CD8-positive, alpha-beta memory T cell (primary cell): Measurements from ENCODE around the gene CLK2. TPM values are rescaled to one million over a fixed set of nuclear protein-coding genes. Genes with fewer than 3 reads are reported as not detected.
"Not testable (repeated sequence)": the region's sequence is repeated elsewhere in the genome, so short reads cannot be mapped to it uniquely, and the experiment has no call there.

ENCODE experiments used
- CTCF ChIA-PET: fragments of 350-600 bp; sonication (Branson Sonifier 250); formaldehyde crosslinking; loops from one replicate; lab custom pipeline; 2021; ENCODE audit warnings: antibody characterized with exemption; lab: Charles Lee
- POLR2A ChIA-PET: fragments of 350-600 bp; sonication (Branson Sonifier 250); formaldehyde crosslinking; loops from one replicate; lab custom pipeline; 2021; ENCODE audit warnings: antibody characterized with exemption; lab: Charles Lee
- DNase-seq, 5 donors: peaks; one replicate each; pipeline versions ENCODE4 v3.0.0 to v3.0.0-alpha.2; 2020 to 2022; ENCODE audit warnings: mixed read lengths in 1 of 5
- H3K27ac ChIP-seq: one replicate; pipeline ENCODE4 v1.7.0; 2013; ENCODE audit warnings: low read depth, mild to moderate bottlenecking, low read length, moderate library complexity
- H3K27me3 ChIP-seq: 2 replicates; pipeline ENCODE4 v1.7.0; 2013; ENCODE audit warnings: low read length, mild to moderate bottlenecking; ENCODE audit not compliant: insufficient read depth, poor library complexity, severe bottlenecking
- H3K36me3 ChIP-seq: 2 replicates; pipeline ENCODE4 v1.7.0; 2013; ENCODE audit warnings: mild to moderate bottlenecking, low read length, moderate library complexity; ENCODE audit not compliant: insufficient read depth
- H3K4me1 ChIP-seq: 2 replicates; pipeline ENCODE4 v1.7.0; 2013; ENCODE audit warnings: mild to moderate bottlenecking, low read length, moderate library complexity; ENCODE audit not compliant: insufficient read depth
- H3K4me3 ChIP-seq: 2 replicates; pipeline ENCODE4 v1.7.0; 2013; ENCODE audit warnings: mild to moderate bottlenecking, low read length
- H3K9me3 ChIP-seq: 2 replicates; pipeline ENCODE4 v1.7.0; 2013; ENCODE audit warnings: mild to moderate bottlenecking, low read length
- H3K27ac Mint-ChIP-seq, 8 donors: one replicate each; pipeline ENCODE4 v1.8.0; 2020 to 2021; ENCODE audit warnings: mixed read lengths in 8 of 8, mild to moderate bottlenecking in 6 of 8, inconsistent platforms in 3 of 8, moderate library complexity in 3 of 8
- H3K27me3 Mint-ChIP-seq, 2 donors: one replicate each; pipeline ENCODE4 v1.8.0; 2020 to 2021; ENCODE audit warnings: mixed read lengths in 2 of 2, mild to moderate bottlenecking in 1 of 2, moderate library complexity in 1 of 2
- H3K36me3 Mint-ChIP-seq, 3 donors: one replicate each; pipeline ENCODE4 v1.8.0; 2020 to 2021; ENCODE audit warnings: mixed read lengths in 3 of 3, inconsistent platforms in 1 of 3, mild to moderate bottlenecking in 1 of 3
- H3K4me1 Mint-ChIP-seq, 3 donors: one replicate each; pipeline ENCODE4 v1.8.0; 2020 to 2021; ENCODE audit warnings: mixed read lengths in 3 of 3, inconsistent platforms in 1 of 3, mild to moderate bottlenecking in 1 of 3
- H3K4me3 Mint-ChIP-seq, 7 donors: one replicate each; pipeline ENCODE4 v1.8.0; 2020 to 2021; ENCODE audit warnings: mixed read lengths in 7 of 7, mild to moderate bottlenecking in 6 of 7, moderate library complexity in 4 of 7, inconsistent platforms in 2 of 7
- H3K9me3 Mint-ChIP-seq, 5 donors: one replicate each; pipeline ENCODE4 v1.8.0; 2020 to 2022; ENCODE audit warnings: mixed read lengths in 5 of 5, mild to moderate bottlenecking in 3 of 5, moderate library complexity in 2 of 5, inconsistent platforms in 1 of 5
- polyA plus RNA-seq: library from polyadenylated mRNA; unstranded; fragments of 300-500 nt; fragmentation: Illumina TruSeq; gene quantifications from one replicate; pipeline ENCODE4 v1.2.3, GENCODE V29; 2021
- total RNA-seq, 2 experiments: library from RNA; stranded (reverse); gene quantifications; one replicate each; pipeline ENCODE4 v1.2.3, GENCODE V29; 2021

CLK2 gene
- total and polyA plus RNA-seq, 3 experiments from 2014 or later = 20.2 to 79.8 (median 78.3) TPM

DNA sequence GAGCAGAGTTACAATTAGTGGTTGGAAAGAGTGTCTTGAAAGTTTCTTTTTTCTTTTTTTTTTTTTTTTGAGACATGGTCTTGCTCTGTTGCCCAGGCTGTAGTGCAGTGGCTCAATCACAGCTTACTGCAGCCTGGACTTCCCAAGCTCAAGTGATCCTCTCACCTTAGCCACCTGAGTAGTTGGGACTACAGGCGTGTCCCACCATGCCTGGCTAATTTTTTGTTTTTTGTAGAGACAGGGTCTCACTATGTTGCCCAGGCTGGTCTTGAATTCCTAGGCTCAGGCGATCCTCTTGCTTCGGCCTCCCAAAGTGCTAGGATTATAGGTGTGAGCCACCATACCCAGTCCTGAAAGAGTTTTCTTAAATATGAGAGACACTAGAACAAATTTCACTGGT lies 26.5 kb downstream of the CLK2 start:
- DNase-seq, H3K27me3 ChIP-seq, H3K4me3 ChIP-seq, CTCF ChIA-PET, H3K27ac ChIP-seq, H3K9me3 Mint-ChIP-seq, H3K36me3 ChIP-seq, H3K27me3 Mint-ChIP-seq, H3K9me3 ChIP-seq, H3K36me3 Mint-ChIP-seq: not testable (repeated sequence)
- peak overlapping the region in 1 of 7 donors; percentile 60 for H3K4me3 Mint-ChIP-seq
- POLR2A ChIA-PET = interaction anchor here (0.5 to 0.8 kb wide), 2 partner anchors 12 to 1077 kb away, joined by 3 read pairs; no protein-coding TSS in a partner anchor
- H3K4me1 ChIP-seq = peaks cover 22% of the 10 kb centered on the region
- H3K27ac Mint-ChIP-seq = peak overlapping the region in 4 of 8 donors; percentile 22 to 69 (median 45)
- H3K4me1 Mint-ChIP-seq = peaks cover 22 to 35% (median 29%) of the 10 kb centered on the region in 3 donors

- H3K27ac ChIP-seq = peak overlapping the region; percentile 75
- no peaks in the 10 kb centered on the region for H3K36me3 ChIP-seq
- Mint-ChIP-seq H3K4me3 (peak overlapping the region; percentile 82 to 95 (median 89)), H3K9me3 (peaks cover 0 to 3% (median 3%) of the 10 kb centered on the region in 5 donors), H3K27me3 (peaks cover 4 to 9% of the 10 kb centered on the region in 2 donors), H3K36me3 (peaks cover 0 to 4% (median 2%) of the 10 kb centered on the region in 3 donors), H3K27ac (peak overlapping the region; percentile 89 to 99 (median 95)), H3K4me1 (peaks cover 33 to 45% (median 39%) of the 10 kb centered on the region in 3 donors)
- ChIA-PET CTCF (interaction anchor here (1.0 to 2.7 kb wide), 6 partner anchors 17 to 78 kb away, joined by 3 to 21 read pairs (median 9); partner anchors contain the start of genes CLK2, MTX1, SCAMP3 and THBS3), POLR2A (interaction anchor here (0.6 to 1.9 kb wide), 6 partner anchors 11 to 333 kb away, joined by 3 to 6 read pairs (median 4); partner anchors contain the start of genes CLK2 and SCAMP3)
- H3K27me3 ChIP-seq = no peaks in the 10 kb centered on the region
- no peaks in the 10 kb centered on the region for H3K9me3 ChIP-seq
- H3K4me1 ChIP-seq = peaks cover 36% of the 10 kb centered on the region
- DNase-seq = no peak
- H3K4me3 ChIP-seq = peak overlapping the region; percentile 79
These were observed 28.2 kb downstream of the CLK2 start for GRCh38 chr1:155245163-155245524.

GRCh38 chr1:155244368-155245162 lies 28.7 kb downstream of the CLK2 start:
- peak overlapping the region; percentile 82 to 95 (median 89) for H3K4me3 Mint-ChIP-seq
- H3K27me3 Mint-ChIP-seq = peaks cover 4 to 9% of the 10 kb centered on the region in 2 donors
- Histone ChIP-seq H3K4me3 (peak overlapping the region; percentile 79), H3K4me1 (peaks cover 38% of the 10 kb centered on the region), H3K27ac (peak overlapping the region; percentile 75), H3K27me3 (no peaks in the 10 kb centered on the region), H3K36me3 (no peaks in the 10 kb centered on the region), H3K9me3 (no peaks in the 10 kb centered on the region)
- peaks cover 0 to 7% (median 2%) of the 10 kb centered on the region in 3 donors for H3K36me3 Mint-ChIP-seq
- peak; percentile 89 to 99 (median 97) for DNase-seq
- CTCF ChIA-PET = interaction anchor here (0.8 to 2.7 kb wide), 8 partner anchors 17 to 83 kb away, joined by 3 to 21 read pairs (median 6); partner anchors contain the start of genes CLK2, MTX1, SCAMP3 and THBS3
- POLR2A ChIA-PET = interaction anchor here (0.6 to 1.9 kb wide), 8 partner anchors 12 to 334 kb away, joined by 3 to 8 read pairs (median 4); partner anchors contain the start of genes CLK2, MTX1, SCAMP3 and THBS3
- peak overlapping the region; percentile 89 to 99 (median 95) for H3K27ac Mint-ChIP-seq
- H3K4me1 Mint-ChIP-seq = peaks cover 36 to 46% (median 40%) of the 10 kb centered on the region in 3 donors
- peaks cover 0 to 3% (median 3%) of the 10 kb centered on the region in 5 donors for H3K9me3 Mint-ChIP-seq

- peaks cover 0 to 3% (median 3%) of the 10 kb centered on the region in 5 donors for H3K9me3 Mint-ChIP-seq
- Histone ChIP-seq H3K9me3 (no peaks in the 10 kb centered on the region), H3K36me3 (no peaks in the 10 kb centered on the region), H3K27me3 (no peaks in the 10 kb centered on the region), H3K4me1 (peaks cover 38% of the 10 kb centered on the region), H3K4me3 (no peak overlapping the region), H3K27ac (peak overlapping the region; percentile 75)
- peaks cover 4 to 9% of the 10 kb centered on the region in 2 donors for H3K27me3 Mint-ChIP-seq
- CTCF ChIA-PET = interaction anchor here (0.6 to 2.4 kb wide), 2 partner anchors 35 to 81 kb away, joined by 3 to 21 read pairs; partner anchors contain the start of genes MTX1 and THBS3
- peak overlapping the region; percentile 79 to 98 (median 92) for H3K27ac Mint-ChIP-seq
- peaks cover 42 to 48% (median 43%) of the 10 kb centered on the region in 3 donors for H3K4me1 Mint-ChIP-seq
- H3K36me3 Mint-ChIP-seq = peaks cover 0 to 19% (median 2%) of the 10 kb centered on the region in 3 donors
- H3K4me3 Mint-ChIP-seq = peak overlapping the region; percentile 82 to 95 (median 89)
- POLR2A ChIA-PET = interaction anchor here (0.7 to 1.2 kb wide), 2 partner anchors 27 to 34 kb away, joined by 8 read pairs; partner anchors contain the start of genes MTX1 and THBS3
- DNase-seq = no peak
These were observed 30.4 kb downstream of the CLK2 start for GRCh38 chr1:155242805-155243358.

DNA sequence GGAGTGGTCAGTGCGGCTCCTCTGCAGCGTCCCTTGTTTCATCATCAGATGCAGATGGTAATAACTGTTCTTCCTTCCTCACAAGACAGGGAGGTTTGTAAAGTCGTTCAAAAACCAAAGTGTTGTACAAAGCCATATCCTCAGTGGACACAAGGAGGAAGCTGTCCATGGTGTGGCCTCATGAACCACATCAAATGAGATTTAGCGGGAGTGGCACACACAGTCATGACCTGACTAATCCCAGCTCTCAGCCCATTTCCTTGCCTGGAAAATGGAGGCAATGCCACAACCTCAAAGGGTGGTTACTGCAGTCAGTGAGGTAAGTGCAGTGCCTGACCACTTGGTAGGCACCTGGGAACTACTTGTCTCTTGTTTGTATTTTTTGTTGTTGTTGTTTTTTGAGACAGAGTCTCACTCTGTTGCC lies 31.5 kb downstream of the CLK2 start:
- POLR2A ChIA-PET = interaction anchor here (1.8 kb wide), 1 partner anchor 14 kb away, joined by 9 read pairs; no protein-coding TSS in a partner anchor
- H3K27me3 Mint-ChIP-seq = peaks cover 4 to 9% of the 10 kb centered on the region in 2 donors
- no peaks in the 10 kb centered on the region for H3K27me3 ChIP-seq
- no peaks in the 10 kb centered on the region for H3K36me3 ChIP-seq
- peak overlapping the region in 7 of 8 donors; percentile 39 to 98 (median 92) for H3K27ac Mint-ChIP-seq
- H3K9me3 Mint-ChIP-seq = peaks cover 0 to 3% (median 3%) of the 10 kb centered on the region in 5 donors
- CTCF ChIA-PET = interaction anchor here (1.1 to 1.9 kb wide), 4 partner anchors 9 to 49 kb away, joined by 3 to 14 read pairs (median 4); no protein-coding TSS in a partner anchor
- H3K4me1 ChIP-seq = peaks cover 38% of the 10 kb centered on the region
- H3K4me3 Mint-ChIP-seq = peak overlapping the region; percentile 43 to 90 (median 85)
- peaks cover 2 to 29% (median 2%) of the 10 kb centered on the region in 3 donors for H3K36me3 Mint-ChIP-seq
- H3K4me1 Mint-ChIP-seq = peaks cover 42 to 48% (median 43%) of the 10 kb centered on the region in 3 donors
- no peaks in the 10 kb centered on the region for H3K9me3 ChIP-seq
- no peak overlapping the region for H3K27ac ChIP-seq
- no peak for DNase-seq
- H3K4me3 ChIP-seq = no peak overlapping the region

- H3K36me3 ChIP-seq = no peaks in the 10 kb centered on the region
- Mint-ChIP-seq H3K27ac (peak overlapping the region; percentile 39 to 97 (median 89)), H3K27me3 (peaks cover 4 to 9% of the 10 kb centered on the region in 2 donors), H3K4me1 (peaks cover 42 to 49% (median 43%) of the 10 kb centered on the region in 3 donors), H3K4me3 (peak overlapping the region; percentile 83 to 90 (median 87)), H3K36me3 (peaks cover 2 to 35% (median 5%) of the 10 kb centered on the region in 3 donors), H3K9me3 (peaks cover 0 to 3% (median 3%) of the 10 kb centered on the region in 5 donors)
- peak; percentile 42 to 80 (median 67) for DNase-seq
- ChIA-PET CTCF (interaction anchor here (0.7 to 1.9 kb wide), 5 partner anchors 9 to 68 kb away, joined by 3 to 14 read pairs (median 3); partner anchors contain the start of gene KRTCAP2), POLR2A (interaction anchor here (1.8 kb wide), 1 partner anchor 14 kb away, joined by 9 read pairs; no protein-coding TSS in a partner anchor)
- no peaks in the 10 kb centered on the region for H3K9me3 ChIP-seq
- H3K27ac ChIP-seq = no peak overlapping the region
- no peaks in the 10 kb centered on the region for H3K27me3 ChIP-seq
- peaks cover 38% of the 10 kb centered on the region for H3K4me1 ChIP-seq
- peak overlapping the region; percentile 56 for H3K4me3 ChIP-seq
These were observed 32.1 kb downstream of the CLK2 start for GRCh38 chr1:155241069-155241679.

- Histone ChIP-seq H3K9me3 (no peaks in the 10 kb centered on the region), H3K27ac (no peak overlapping the region), H3K27me3 (no peaks in the 10 kb centered on the region), H3K36me3 (no peaks in the 10 kb centered on the region), H3K4me3 (no peak overlapping the region), H3K4me1 (peaks cover 12% of the 10 kb centered on the region)
- H3K4me3 Mint-ChIP-seq = peak overlapping the region in 1 of 7 donors; percentile 69
- H3K27ac Mint-ChIP-seq = peak overlapping the region in 5 of 8 donors; percentile 9 to 85 (median 26)
- no peak for DNase-seq
- ChIA-PET CTCF (interaction anchor here (0.8 to 1.0 kb wide), 2 partner anchors 10 to 14 kb away, joined by 3 to 4 read pairs; no protein-coding TSS in a partner anchor), POLR2A (no interaction called here)
- H3K9me3 Mint-ChIP-seq = no peaks in the 10 kb centered on the region
- no peaks in the 10 kb centered on the region for H3K27me3 Mint-ChIP-seq
- peaks cover 5 to 41% (median 5%) of the 10 kb centered on the region in 3 donors for H3K36me3 Mint-ChIP-seq
- peaks cover 24 to 27% (median 25%) of the 10 kb centered on the region in 3 donors for H3K4me1 Mint-ChIP-seq
These were observed 36.9 kb downstream of the CLK2 start for GRCh38 chr1:155236451-155236850.
